ENCODE data around the gene GNPTG. TPM values are rescaled to one million over a fixed set of nuclear protein-coding genes. Genes with fewer than 3 reads are reported as not detected.

GNPTG gene
- total RNA-seq, 1 experiment from 2014 or later, result 37.3 TPM

DNA sequence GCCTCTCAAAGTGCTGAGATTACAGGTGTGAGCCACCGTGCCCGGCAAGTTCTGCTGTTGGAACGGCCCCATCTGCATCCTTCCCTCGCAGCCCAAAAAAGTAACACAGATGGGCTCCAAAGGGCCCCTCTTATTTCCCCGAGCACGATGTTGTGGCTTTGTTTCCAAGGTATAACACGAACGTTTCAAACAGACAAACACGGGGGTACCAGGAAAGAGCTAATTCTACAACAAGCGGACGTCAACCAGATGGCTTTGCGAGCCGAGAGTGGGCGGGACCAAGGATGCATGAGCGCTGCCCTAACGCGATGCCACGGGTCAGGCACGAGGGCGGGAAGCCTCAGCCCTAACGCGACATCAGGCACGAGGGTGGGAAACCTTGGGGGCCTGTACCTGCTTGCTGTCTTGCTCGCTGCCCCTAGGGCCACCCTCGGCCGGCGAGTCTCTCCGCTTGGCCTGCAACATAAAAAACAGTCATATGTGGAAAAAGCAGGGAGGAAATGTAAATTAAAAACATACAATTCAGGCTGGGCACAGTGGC is 38.6 kb downstream of the GNPTG start:
- no peaks in the 10 kb centered on the region for H3K4me1 ChIP-seq
- BruUV-seq (replicated peaks), result no TSS peak
- CTCF ChIA-PET, result no interaction called here
- no peak overlapping the region for H3K4me3 ChIP-seq (ENCODE audit: low read depth, low read length)
- no peak for DNase-seq
- Mint-ChIP-seq H3K36me3 (ENCODE audit: insufficient read depth, unreplicated experiment) (peaks cover 19% of the 10 kb centered on the region), H3K9me3 (ENCODE audit: unreplicated experiment) (no peaks in the 10 kb centered on the region), H3K4me3 (ENCODE audit: unreplicated experiment) (no peak overlapping the region), H3K27me3 (ENCODE audit: insufficient read depth, unreplicated experiment) (no peaks in the 10 kb centered on the region), H3K4me1 (ENCODE audit: low read depth, unreplicated experiment) (no peaks in the 10 kb centered on the region), H3K27ac (ENCODE audit: unreplicated experiment) (no peak overlapping the region)
- POLR2A ChIA-PET, result no interaction called here
- no peaks in the 10 kb centered on the region for H3K9me3 ChIP-seq
- H3K27me3 ChIP-seq (replicated peaks; ENCODE audit: control insufficient read depth, insufficient read depth, low read length), result no peaks in the 10 kb centered on the region
- TF ChIP-seq, protein P1, sequence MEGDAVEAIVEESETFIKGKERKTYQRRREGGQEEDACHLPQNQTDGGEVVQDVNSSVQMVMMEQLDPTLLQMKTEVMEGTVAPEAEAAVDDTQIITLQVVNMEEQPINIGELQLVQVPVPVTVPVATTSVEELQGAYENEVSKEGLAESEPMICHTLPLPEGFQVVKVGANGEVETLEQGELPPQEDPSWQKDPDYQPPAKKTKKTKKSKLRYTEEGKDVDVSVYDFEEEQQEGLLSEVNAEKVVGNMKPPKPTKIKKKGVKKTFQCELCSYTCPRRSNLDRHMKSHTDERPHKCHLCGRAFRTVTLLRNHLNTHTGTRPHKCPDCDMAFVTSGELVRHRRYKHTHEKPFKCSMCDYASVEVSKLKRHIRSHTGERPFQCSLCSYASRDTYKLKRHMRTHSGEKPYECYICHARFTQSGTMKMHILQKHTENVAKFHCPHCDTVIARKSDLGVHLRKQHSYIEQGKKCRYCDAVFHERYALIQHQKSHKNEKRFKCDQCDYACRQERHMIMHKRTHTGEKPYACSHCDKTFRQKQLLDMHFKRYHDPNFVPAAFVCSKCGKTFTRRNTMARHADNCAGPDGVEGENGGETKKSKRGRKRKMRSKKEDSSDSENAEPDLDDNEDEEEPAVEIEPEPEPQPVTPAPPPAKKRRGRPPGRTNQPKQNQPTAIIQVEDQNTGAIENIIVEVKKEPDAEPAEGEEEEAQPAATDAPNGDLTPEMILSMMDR (IDR thresholded peaks at IDR 0.05; ENCODE audit: insufficient read depth in 1 of 2, low read depth in 1 of 2, low read length in 1 of 2, severe bottlenecking in 1 of 2, unreplicated experiment in 1 of 2), result no peak
- H3K36me3 ChIP-seq (ENCODE audit: control insufficient read depth, insufficient read depth, low read length), result no peaks in the 10 kb centered on the region
- intact Hi-C loops (cut with micrococcal nuclease; ENCODE audit: unreplicated experiment), result no loop called here

DNA sequence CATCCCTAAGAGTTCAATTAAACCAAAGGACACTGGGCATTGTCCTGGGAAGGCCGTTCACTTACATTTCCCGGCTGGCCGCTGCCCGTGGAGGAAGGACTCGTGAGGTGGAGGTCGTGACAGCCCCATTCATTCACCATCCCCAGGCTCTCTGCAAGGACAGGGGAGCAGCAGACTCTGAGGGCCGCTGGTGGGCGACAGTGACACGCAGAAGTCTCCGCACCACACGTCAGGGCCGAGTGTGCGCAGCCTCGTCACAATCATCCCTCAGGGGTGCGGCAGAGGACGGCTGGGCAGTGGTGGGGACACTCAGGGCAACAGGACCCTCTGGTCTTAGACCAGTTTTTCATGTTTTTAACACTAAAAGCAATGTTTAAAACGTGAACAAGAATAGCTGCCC is 41.1 kb downstream of the GNPTG start:
- no TSS peak for BruUV-seq (replicated peaks)
- DNase-seq, result no peak
- Histone ChIP-seq H3K9me3 (no peaks in the 10 kb centered on the region), H3K36me3 (ENCODE audit: control insufficient read depth, insufficient read depth, low read length) (no peaks in the 10 kb centered on the region), H3K4me3 (ENCODE audit: low read depth, low read length) (no peak overlapping the region), H3K4me1 (no peaks in the 10 kb centered on the region), H3K27me3 (replicated peaks; ENCODE audit: control insufficient read depth, insufficient read depth, low read length) (no peaks in the 10 kb centered on the region)
- intact Hi-C loops (cut with micrococcal nuclease; ENCODE audit: unreplicated experiment), result no loop called here
- Mint-ChIP-seq H3K4me1 (ENCODE audit: low read depth, unreplicated experiment) (no peaks in the 10 kb centered on the region), H3K27me3 (ENCODE audit: insufficient read depth, unreplicated experiment) (no peaks in the 10 kb centered on the region), H3K27ac (ENCODE audit: unreplicated experiment) (no peak overlapping the region), H3K9me3 (ENCODE audit: unreplicated experiment) (no peaks in the 10 kb centered on the region), H3K4me3 (ENCODE audit: unreplicated experiment) (no peak overlapping the region), H3K36me3 (ENCODE audit: insufficient read depth, unreplicated experiment) (peaks cover 11% of the 10 kb centered on the region)
- TF ChIP-seq, protein P1 (IDR thresholded peaks at IDR 0.05; ENCODE audit: insufficient read depth in 1 of 2, low read depth in 1 of 2, low read length in 1 of 2, severe bottlenecking in 1 of 2, unreplicated experiment in 1 of 2), result no peak
- CTCF ChIA-PET, result no interaction called here
- POLR2A ChIA-PET, result no interaction called here

DNA sequence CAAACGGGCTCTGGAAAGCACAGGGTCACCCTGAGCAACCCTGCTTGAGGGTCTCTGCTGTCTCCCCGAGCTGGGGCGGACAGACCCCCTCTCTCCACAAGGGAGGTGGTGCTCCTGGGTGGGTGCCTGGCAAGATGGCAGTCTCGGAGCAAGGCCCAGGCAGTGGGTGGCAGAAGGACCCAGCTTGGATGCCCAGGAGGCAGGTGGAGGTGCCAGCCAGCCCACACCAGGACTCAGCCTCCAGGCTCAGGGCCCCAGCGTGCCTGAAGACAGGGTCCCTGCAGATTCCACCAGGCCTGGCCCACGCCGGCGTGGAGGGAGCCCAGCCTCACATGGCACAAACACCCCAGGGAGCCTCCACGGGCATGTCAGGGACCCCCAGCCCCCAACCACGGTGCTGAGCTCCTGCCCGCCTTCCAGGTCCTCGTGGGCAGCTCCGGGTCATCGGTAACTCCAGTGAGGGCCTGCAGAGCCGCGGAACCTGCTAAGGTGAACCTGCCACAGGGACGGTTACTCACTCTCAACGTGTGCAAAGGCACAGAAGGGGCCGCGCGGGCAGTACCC is 42.0 kb downstream of the GNPTG start:
- Mint-ChIP-seq H3K4me1 (ENCODE audit: low read depth, unreplicated experiment) (no peaks in the 10 kb centered on the region), H3K4me3 (ENCODE audit: unreplicated experiment) (no peak overlapping the region), H3K9me3 (ENCODE audit: unreplicated experiment) (no peaks in the 10 kb centered on the region), H3K36me3 (ENCODE audit: insufficient read depth, unreplicated experiment) (peaks cover 11% of the 10 kb centered on the region), H3K27ac (ENCODE audit: unreplicated experiment) (no peak overlapping the region), H3K27me3 (ENCODE audit: insufficient read depth, unreplicated experiment) (no peaks in the 10 kb centered on the region)
- intact Hi-C loops (cut with micrococcal nuclease; ENCODE audit: unreplicated experiment), result no loop called here
- ChIA-PET CTCF (no interaction called here), POLR2A (no interaction called here)
- no peaks in the 10 kb centered on the region for H3K4me1 ChIP-seq
- DNase-seq, result no peak
- H3K36me3 ChIP-seq (ENCODE audit: control insufficient read depth, insufficient read depth, low read length), result no peaks in the 10 kb centered on the region
- H3K27me3 ChIP-seq (replicated peaks; ENCODE audit: control insufficient read depth, insufficient read depth, low read length), result no peaks in the 10 kb centered on the region
- H3K4me3 ChIP-seq (ENCODE audit: low read depth, low read length), result no peak overlapping the region
- H3K9me3 ChIP-seq, result no peaks in the 10 kb centered on the region
- BruUV-seq (replicated peaks), result no TSS peak
- TF ChIP-seq, protein P1 (IDR thresholded peaks at IDR 0.05; ENCODE audit: insufficient read depth in 1 of 2, low read depth in 1 of 2, low read length in 1 of 2, severe bottlenecking in 1 of 2, unreplicated experiment in 1 of 2), result no peak
